H9 (cell line): ENCODE results near the gene APOL6. TPM values are rescaled to one million over a fixed set of nuclear protein-coding genes. Genes with fewer than 3 reads are reported as not detected.

ENCODE experiments used
- DNase-seq: peaks from one replicate; pipeline ENCODE4 v3.0.0-alpha.2; 2017
- H2AFZ ChIP-seq: one replicate; pipeline ENCODE4 v1.6.1; 2013; ENCODE audit warnings: mild to moderate bottlenecking, low read length, control low read depth, moderate library complexity
- H2AK5ac ChIP-seq: 2 replicates; pipeline ENCODE4 v1.6.1; 2013; ENCODE audit warnings: low read length, control low read depth, mixed read lengths; ENCODE audit not compliant: insufficient read length
- H2BK120ac ChIP-seq: one replicate; pipeline ENCODE4 v1.6.1; 2013; ENCODE audit warnings: low read depth, mild to moderate bottlenecking, low read length, control low read depth, inconsistent platforms; ENCODE audit not compliant: poor library complexity, severe bottlenecking
- H2BK12ac ChIP-seq: 2 replicates; pipeline ENCODE4 v1.6.1; 2013; ENCODE audit warnings: low read length, control low read depth, mixed read lengths, low read depth; ENCODE audit not compliant: insufficient read length
- H2BK15ac ChIP-seq: 2 replicates; pipeline ENCODE4 v1.6.1; 2013; ENCODE audit warnings: low read depth, low read length, control low read depth
- H2BK20ac ChIP-seq: one replicate; pipeline ENCODE4 v1.6.1; 2013; ENCODE audit warnings: low read depth, mild to moderate bottlenecking, low read length, control low read depth, inconsistent platforms; ENCODE audit not compliant: poor library complexity, severe bottlenecking
- H2BK5ac ChIP-seq: 2 replicates; pipeline ENCODE4 v1.6.1; 2013; ENCODE audit warnings: low read length, control low read depth, mixed read lengths; ENCODE audit not compliant: insufficient read length
- H3K14ac ChIP-seq: 2 replicates; pipeline ENCODE4 v1.6.1; 2013; ENCODE audit warnings: low read length, control low read depth; ENCODE audit not compliant: insufficient read depth
- H3K18ac ChIP-seq: 2 replicates; pipeline ENCODE4 v1.6.1; 2013; ENCODE audit warnings: low read depth, mild to moderate bottlenecking, mixed read lengths, low read length, control low read depth; ENCODE audit not compliant: insufficient read length
- H3K23ac ChIP-seq: 2 replicates; pipeline ENCODE4 v1.6.1; 2013; ENCODE audit warnings: low read length, control low read depth, mixed read lengths, low read depth; ENCODE audit not compliant: insufficient read length
- H3K23me2 ChIP-seq: 2 replicates; pipeline ENCODE4 v1.6.1; 2013; ENCODE audit warnings: low read depth, mild to moderate bottlenecking, mixed read lengths, low read length, control low read depth; ENCODE audit not compliant: insufficient read length, poor library complexity, severe bottlenecking
- H3K27ac ChIP-seq: 2 replicates; pipeline ENCODE4 v1.5.1; 2013; ENCODE audit warnings: low read length, control low read depth, mixed read lengths, low read depth; ENCODE audit not compliant: insufficient read length
- H3K27me3 ChIP-seq: 2 replicates; pipeline ENCODE4 v1.6.1; 2013; ENCODE audit warnings: low read length, control low read depth, inconsistent platforms; ENCODE audit not compliant: insufficient read depth
- H3K4ac ChIP-seq: 2 replicates; pipeline ENCODE4 v1.6.1; 2013; ENCODE audit warnings: low read depth, mild to moderate bottlenecking, control low read depth, inconsistent platforms, low read length, moderate library complexity
- H3K4me1 ChIP-seq: 2 replicates; pipeline ENCODE4 v1.6.1; 2013; ENCODE audit warnings: low read length, control low read depth, inconsistent platforms; ENCODE audit not compliant: insufficient read depth
- H3K4me2 ChIP-seq: 2 replicates; pipeline ENCODE4 v1.6.1; 2013; ENCODE audit warnings: low read length, control low read depth, mixed read lengths; ENCODE audit not compliant: insufficient read length, insufficient read depth
- H3K56ac ChIP-seq: 2 replicates; pipeline ENCODE4 v1.6.1; 2013; ENCODE audit warnings: low read depth, mild to moderate bottlenecking, mixed read lengths, low read length, control low read depth; ENCODE audit not compliant: insufficient read length
- H3K79me1 ChIP-seq: 2 replicates; pipeline ENCODE4 v1.6.1; 2013; ENCODE audit warnings: low read depth, mild to moderate bottlenecking, moderate library complexity, low read length, control low read depth, inconsistent platforms; ENCODE audit not compliant: insufficient read depth, poor library complexity, severe bottlenecking
- H3K79me2 ChIP-seq: 2 replicates; pipeline ENCODE4 v1.6.1; 2013; ENCODE audit warnings: low read length, control low read depth, inconsistent platforms; ENCODE audit not compliant: insufficient read depth
- H3K9ac ChIP-seq: 2 replicates; pipeline ENCODE4 v1.6.1; 2013; ENCODE audit warnings: low read length, control low read depth, mixed read lengths; ENCODE audit not compliant: insufficient read length; ENCODE audit errors: extremely low read depth
- H3K9me3 ChIP-seq: one replicate; pipeline ENCODE4 v1.6.1; 2013; ENCODE audit warnings: low read depth, low read length, inconsistent platforms; ENCODE audit not compliant: control insufficient read depth
- H3T11ph ChIP-seq: one replicate; pipeline ENCODE4 v1.6.1; 2013; ENCODE audit warnings: mild to moderate bottlenecking, low read length, control low read depth, inconsistent platforms
- H4K20me1 ChIP-seq: one replicate; pipeline ENCODE4 v1.6.1; 2013; ENCODE audit not compliant: control insufficient read depth, insufficient read length, insufficient read depth
- H4K5ac ChIP-seq: 2 replicates; pipeline ENCODE4 v1.6.1; 2013; ENCODE audit warnings: low read depth, mild to moderate bottlenecking, mixed read lengths, low read length, control low read depth; ENCODE audit not compliant: insufficient read length
- H4K8ac ChIP-seq: replicated peaks from 2 replicates; pipeline ENCODE4 v1.6.1; 2013; ENCODE audit warnings: low read length, control low read depth, mixed read lengths, low read depth; ENCODE audit not compliant: insufficient read length
- H4K91ac ChIP-seq: 2 replicates; pipeline ENCODE4 v1.6.1; 2013; ENCODE audit warnings: low read depth, mild to moderate bottlenecking, moderate library complexity, mixed read lengths, low read length, control low read depth; ENCODE audit not compliant: insufficient read length
- H3K27ac Mint-ChIP-seq, 3 experiments: 2 replicates in 2 of 3; 3 replicates in 1 of 3; pipeline ENCODE4 v1.8.0; 2020 to 2021; ENCODE audit warnings: mixed read lengths in 3 of 3, mild to moderate bottlenecking in 1 of 3, moderate library complexity in 1 of 3
- H3K27me3 Mint-ChIP-seq: 2 replicates; pipeline ENCODE4 v1.8.0; 2021; ENCODE audit warnings: low read depth, mild to moderate bottlenecking, moderate library complexity, mixed read lengths
- H3K36me3 Mint-ChIP-seq, 3 experiments: 2 replicates in 2 of 3; 3 replicates in 1 of 3; pipeline ENCODE4 v1.8.0; 2020 to 2021; ENCODE audit warnings: low read depth in 3 of 3, mixed read lengths in 3 of 3; ENCODE audit not compliant: insufficient read depth in 1 of 3
- H3K4me1 Mint-ChIP-seq, 2 experiments: 2 replicates each; pipeline ENCODE4 v1.8.0; 2020; ENCODE audit warnings: mixed read lengths in 2 of 2
- H3K4me3 Mint-ChIP-seq, 2 experiments: 2 replicates in 1 of 2; 3 replicates in 1 of 2; pipeline ENCODE4 v1.8.0; 2020 to 2021; ENCODE audit warnings: mild to moderate bottlenecking in 2 of 2, mixed read lengths in 2 of 2, moderate library complexity in 1 of 2
- H3K9me3 Mint-ChIP-seq, 2 experiments: 2 replicates in 1 of 2; 3 replicates in 1 of 2; pipeline ENCODE4 v1.8.0; 2020; ENCODE audit warnings: mild to moderate bottlenecking in 2 of 2, mixed read lengths in 2 of 2, moderate library complexity in 1 of 2
- CTCF ChIP-seq: fragments of 200-600 bp; sonication (generic); conservative IDR thresholded peaks from 3 replicates; pipeline ENCODE4 v1.8.0; 2021; ENCODE audit warnings: antibody characterized with exemption, mild to moderate bottlenecking
- WGBS: extraction: QIAGEN DNeasy Blood & Tissue Kit; methylation state at CpG from one replicate; pipeline ENCODE4 v1.1.7; 2013; ENCODE audit warnings: missing lambda C conversion rate, low lambda C conversion rate, mixed read lengths; ENCODE audit not compliant: insufficient read length; ENCODE audit errors: extremely low coverage; 5-methylcytosine and 5-hydroxymethylcytosine counted together
- total RNA-seq: library from RNA; stranded (reverse); gene quantifications from 2 replicates; pipeline ENCODE4 v1.2.1, GENCODE V29; 2021

The APOL6 gene
- total RNA-seq, 1 experiment from 2014 or later: 0.07 TPM

- no peak overlapping the region for H2AFZ ChIP-seq
- no CpG with 5 or more reads among the region's 5 CpGs for WGBS
- no peak overlapping the region for H3K4ac ChIP-seq
- no peaks in the 10 kb centered on the region for H3K79me2 ChIP-seq
- no peak overlapping the region for H2AK5ac ChIP-seq
- no peak overlapping the region for H3K56ac ChIP-seq
- H3K27me3 Mint-ChIP-seq: peaks cover 7% of the 10 kb centered on the region
- peaks cover 0 to 11% (median under 1%) of the 10 kb centered on the region in 3 experiments; a peak in 6 of 7 replicates for H3K36me3 Mint-ChIP-seq
- no peak overlapping the region for H3K14ac ChIP-seq
- H3K4me1 Mint-ChIP-seq: peaks cover 4 to 9% of the 10 kb centered on the region in 2 experiments
- no peak overlapping the region for H3K23ac ChIP-seq
- TF ChIP-seq CTCF: no peak
- no peak overlapping the region for H2BK20ac ChIP-seq
- no peaks in the 10 kb centered on the region for H4K20me1 ChIP-seq
- no peaks in the 10 kb centered on the region for H3K23me2 ChIP-seq
- H3K4me1 ChIP-seq: no peaks in the 10 kb centered on the region; the same call in 1 of the 2 replicates
- no peak overlapping the region for H3K4me2 ChIP-seq
- no peak overlapping the region for H3K27ac ChIP-seq
- H4K91ac ChIP-seq: no peak overlapping the region
- H3K27ac Mint-ChIP-seq: no peak overlapping the region
- no peak overlapping the region for H4K5ac ChIP-seq
- H4K8ac ChIP-seq: no peak overlapping the region
- no peak overlapping the region for H2BK15ac ChIP-seq
- DNase-seq: no peak
- no peaks in the 10 kb centered on the region for H3K27me3 ChIP-seq
- H3K4me3 Mint-ChIP-seq: no peak overlapping the region
- no peaks in the 10 kb centered on the region for H3K79me1 ChIP-seq
- no peak overlapping the region for H3T11ph ChIP-seq
- H2BK120ac ChIP-seq: no peak overlapping the region
- H2BK12ac ChIP-seq: no peak overlapping the region
- H2BK5ac ChIP-seq: no peak overlapping the region
- peaks cover 7 to 11% of the 10 kb centered on the region in 2 experiments; a peak in 4 of 5 replicates for H3K9me3 Mint-ChIP-seq
- no peaks in the 10 kb centered on the region for H3K9me3 ChIP-seq
- H3K9ac ChIP-seq: no peak overlapping the region
- no peak overlapping the region for H3K18ac ChIP-seq
These were observed 8.1 kb downstream of the APOL6 start for GRCh38 chr22:35656284-35656752.
